Prostate gland (tissue), 2 donors: ENCODE data around the gene STMN1.

Source experiments
- POLR2A ChIP-seq: fragments of 450-650 bp; IDR thresholded peaks from one replicate; pipeline ENCODE4 v1.6.1; 2016; ENCODE audit warnings: antibody characterized with exemption, mild to moderate bottlenecking
- POLR2AphosphoS5 ChIP-seq: sonication (generic); formaldehyde crosslinking; IDR thresholded peaks from one replicate; pipeline ENCODE4 v1.6.1; 2017; ENCODE audit warnings: antibody characterized with exemption
- TF ChIP-seq, protein P1 (sequence below), 4 experiments: fragments of 200-600 bp in 2 of 4; fragments of 450-650 bp in 2 of 4; sonication (generic) in 2 of 4; IDR thresholded peaks; 1 replicate in 3 of 4; 2 replicates in 1 of 4; pipeline ENCODE4 v1.5.1; 2016 to 2019; ENCODE audit warnings: antibody characterized with exemption in 4 of 4, mild to moderate bottlenecking in 2 of 4, moderate library complexity in 2 of 4

DNA sequence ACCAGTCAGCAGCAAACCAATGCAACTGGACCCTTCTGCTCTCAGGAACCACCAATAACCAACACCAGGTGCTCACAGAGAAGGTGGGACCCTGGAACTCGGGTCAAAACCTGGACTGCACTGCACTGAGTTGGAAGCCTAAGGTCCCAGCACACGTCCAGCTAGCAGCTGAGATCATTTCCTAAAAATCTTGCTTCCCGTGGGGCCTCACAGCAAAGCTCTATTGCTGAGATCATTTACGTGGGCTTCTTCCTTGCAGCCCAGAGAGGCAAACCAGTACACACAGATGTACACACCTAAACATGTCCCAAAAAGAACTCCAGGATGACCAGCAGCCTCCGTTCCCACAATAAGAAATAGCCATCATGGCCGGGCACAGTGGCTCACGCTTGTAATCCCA is 22.8 kb upstream of the STMN1 start:
- TF ChIP-seq, protein P1, sequence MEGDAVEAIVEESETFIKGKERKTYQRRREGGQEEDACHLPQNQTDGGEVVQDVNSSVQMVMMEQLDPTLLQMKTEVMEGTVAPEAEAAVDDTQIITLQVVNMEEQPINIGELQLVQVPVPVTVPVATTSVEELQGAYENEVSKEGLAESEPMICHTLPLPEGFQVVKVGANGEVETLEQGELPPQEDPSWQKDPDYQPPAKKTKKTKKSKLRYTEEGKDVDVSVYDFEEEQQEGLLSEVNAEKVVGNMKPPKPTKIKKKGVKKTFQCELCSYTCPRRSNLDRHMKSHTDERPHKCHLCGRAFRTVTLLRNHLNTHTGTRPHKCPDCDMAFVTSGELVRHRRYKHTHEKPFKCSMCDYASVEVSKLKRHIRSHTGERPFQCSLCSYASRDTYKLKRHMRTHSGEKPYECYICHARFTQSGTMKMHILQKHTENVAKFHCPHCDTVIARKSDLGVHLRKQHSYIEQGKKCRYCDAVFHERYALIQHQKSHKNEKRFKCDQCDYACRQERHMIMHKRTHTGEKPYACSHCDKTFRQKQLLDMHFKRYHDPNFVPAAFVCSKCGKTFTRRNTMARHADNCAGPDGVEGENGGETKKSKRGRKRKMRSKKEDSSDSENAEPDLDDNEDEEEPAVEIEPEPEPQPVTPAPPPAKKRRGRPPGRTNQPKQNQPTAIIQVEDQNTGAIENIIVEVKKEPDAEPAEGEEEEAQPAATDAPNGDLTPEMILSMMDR (IDR thresholded peaks at IDR 0.05): no peak
- TF ChIP-seq POLR2A (no peak), POLR2AphosphoS5 (no peak)
